Astrocyte of the spinal cord (primary cell): ENCODE data around the gene OBP2A.

Experiments used
- DNase-seq: peaks from one replicate; pipeline ENCODE4 v3.0.0; 2011; ENCODE audit warnings: low read depth, low spot score
- H3K4me3 ChIP-seq: 2 replicates; pipeline ENCODE4 v1.5.1; 2011; ENCODE audit warnings: low read depth, mild to moderate bottlenecking, low read length, moderate library complexity
- CTCF ChIP-seq: IDR thresholded peaks from 2 replicates; pipeline ENCODE4 v1.5.1; 2012; ENCODE audit warnings: low read depth, mild to moderate bottlenecking, low read length, inconsistent platforms
- in situ Hi-C: cut with HindIII; loops from 2 replicates; pipeline ENCODE4 v1.10.0; 2017; ENCODE audit warnings: low sequenced_read_pairs

Gene OBP2A

GRCh38 chr9:135591506-135592330 lies 45.8 kb downstream of the OBP2A start:
- in situ Hi-C loops: no loop called here
- no peak for DNase-seq
- TF ChIP-seq CTCF: no peak
- no peak overlapping the region for H3K4me3 ChIP-seq

DNA sequence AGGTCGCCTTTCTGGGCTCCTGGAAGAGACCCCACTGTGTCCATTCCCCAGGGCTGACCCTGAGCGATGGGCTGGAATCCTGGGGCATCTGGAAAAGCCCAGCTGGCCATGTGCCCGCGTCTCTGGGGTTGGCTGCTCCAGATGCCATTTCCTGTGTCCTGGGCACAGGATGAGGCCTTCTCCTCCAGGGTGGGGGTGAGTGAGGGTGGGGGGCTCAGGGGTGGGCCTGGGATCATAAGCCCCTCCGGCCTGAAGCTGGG lies 46.3 kb downstream of the OBP2A start:
- no peak for TF ChIP-seq CTCF
- in situ Hi-C loops: no loop called here
- no peak for DNase-seq
- H3K4me3 ChIP-seq: no peak overlapping the region

DNA sequence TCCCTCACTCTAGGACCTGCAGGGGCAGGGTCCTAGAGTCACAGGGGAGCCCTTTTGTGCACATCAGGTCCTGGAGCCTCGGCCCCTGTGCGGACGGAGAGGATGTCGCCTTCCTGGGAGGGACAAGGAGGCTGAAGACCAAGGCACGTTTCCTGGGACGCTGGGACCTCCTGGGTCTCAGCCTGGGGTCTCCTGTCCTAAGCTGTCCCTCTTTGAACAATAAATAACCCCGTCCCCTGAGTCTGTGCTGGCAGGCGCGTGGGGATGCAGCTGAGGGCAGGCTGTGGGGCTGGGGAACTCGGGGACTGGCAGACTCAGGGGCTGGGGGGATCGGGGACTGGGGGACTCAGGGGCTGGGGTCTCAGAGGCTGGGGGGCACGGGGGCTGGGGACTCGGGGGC lies 46.7 kb downstream of the OBP2A start:
- H3K4me3 ChIP-seq: no peak overlapping the region
- no peak for DNase-seq
- TF ChIP-seq CTCF: no peak
- in situ Hi-C loops: no loop called here

DNA sequence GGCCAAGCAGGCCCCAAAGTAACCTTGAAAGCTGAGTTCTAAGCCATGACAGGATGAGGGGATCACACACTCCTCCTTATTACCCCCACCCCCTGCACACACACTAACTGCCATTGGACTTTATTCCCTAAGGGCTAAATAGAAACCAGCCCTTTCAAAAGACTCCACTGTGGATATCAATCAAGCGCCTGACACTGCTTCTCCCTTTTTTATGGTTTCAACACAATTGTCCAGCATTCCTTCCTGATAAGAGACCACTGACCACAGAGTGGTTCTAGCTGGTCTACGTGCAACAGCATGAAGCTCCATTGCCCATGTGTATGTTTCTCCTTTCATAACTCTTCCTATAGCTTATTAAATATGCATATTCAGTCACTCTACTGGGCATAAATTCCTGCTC lies 50.3 kb downstream of the OBP2A start:
- TF ChIP-seq CTCF: no peak
- no peak for DNase-seq
- in situ Hi-C loops: no loop called here
- no peak overlapping the region for H3K4me3 ChIP-seq
